NAMALWA (cell line): Measurements from ENCODE around the gene SOX11.

Experiments used
- DNase-seq: peaks from one replicate; pipeline ENCODE4 v3.0.0-alpha.2; 2015; ENCODE audit warnings: low spot score

SOX11 gene

DNA sequence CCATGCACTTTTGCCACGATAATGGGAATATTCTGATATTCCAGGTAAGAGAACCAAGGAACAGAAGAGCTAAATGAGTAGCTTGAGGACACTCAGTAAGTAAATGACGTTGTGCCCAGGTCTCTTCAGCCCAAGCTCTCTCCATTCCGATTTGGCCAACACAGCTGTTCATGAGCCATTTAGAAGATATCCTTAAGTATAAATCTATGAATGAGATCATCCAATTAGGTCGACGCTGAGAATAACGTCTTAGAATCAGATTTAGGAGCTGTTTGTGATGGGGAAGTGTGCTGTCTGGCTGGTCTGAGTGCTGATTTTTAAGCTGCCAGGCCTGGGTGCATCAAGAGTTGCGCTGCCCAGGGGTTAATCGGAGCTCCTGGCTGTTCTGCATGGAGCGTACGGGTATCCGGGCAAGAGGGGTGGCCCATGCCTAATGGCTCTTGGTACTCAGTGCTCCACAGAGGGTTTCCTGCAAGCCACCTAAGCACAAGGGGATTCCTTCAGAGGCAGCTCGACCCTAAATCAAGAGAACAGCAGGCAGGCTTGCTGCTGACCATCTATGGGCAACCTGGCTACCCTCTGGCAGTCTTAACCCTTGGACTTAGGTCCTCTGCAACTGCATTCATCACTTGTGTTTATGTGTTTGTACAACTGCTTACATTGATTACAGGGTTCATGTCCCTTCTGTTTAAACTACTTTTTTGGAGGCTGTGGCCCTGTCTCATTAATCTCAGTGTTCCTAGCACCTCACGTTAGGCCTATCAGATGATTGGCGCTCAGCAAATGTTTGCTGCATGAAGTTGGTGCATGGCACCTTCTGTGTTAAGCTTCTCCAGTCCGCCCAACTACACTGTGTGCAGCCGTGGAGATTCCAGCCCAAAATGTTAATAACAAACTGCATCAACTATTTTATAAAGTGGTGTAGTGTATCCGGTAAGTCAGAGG, 31.9 kb downstream of the SOX11 start:
- no peak for DNase-seq

DNA sequence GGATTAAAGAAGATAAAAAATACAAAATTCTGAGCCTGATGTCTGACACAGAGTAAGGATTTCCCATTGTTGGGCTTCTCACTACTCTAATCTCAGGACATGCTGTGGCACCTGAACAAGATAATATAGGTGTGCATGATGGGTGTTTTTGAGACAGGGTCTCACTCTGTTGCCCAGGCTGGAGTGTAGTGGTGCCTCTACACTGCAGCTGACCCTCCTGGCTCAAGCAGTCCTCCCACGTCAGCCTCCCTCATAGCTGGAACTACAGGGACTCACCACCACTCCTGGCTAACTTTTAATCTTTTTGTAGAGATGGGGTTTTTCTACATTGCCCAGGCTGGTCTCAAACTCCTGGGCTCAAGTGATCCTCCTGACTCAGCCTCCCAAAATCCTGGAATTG, 32.9 kb downstream of the SOX11 start:
- no peak for DNase-seq

DNA sequence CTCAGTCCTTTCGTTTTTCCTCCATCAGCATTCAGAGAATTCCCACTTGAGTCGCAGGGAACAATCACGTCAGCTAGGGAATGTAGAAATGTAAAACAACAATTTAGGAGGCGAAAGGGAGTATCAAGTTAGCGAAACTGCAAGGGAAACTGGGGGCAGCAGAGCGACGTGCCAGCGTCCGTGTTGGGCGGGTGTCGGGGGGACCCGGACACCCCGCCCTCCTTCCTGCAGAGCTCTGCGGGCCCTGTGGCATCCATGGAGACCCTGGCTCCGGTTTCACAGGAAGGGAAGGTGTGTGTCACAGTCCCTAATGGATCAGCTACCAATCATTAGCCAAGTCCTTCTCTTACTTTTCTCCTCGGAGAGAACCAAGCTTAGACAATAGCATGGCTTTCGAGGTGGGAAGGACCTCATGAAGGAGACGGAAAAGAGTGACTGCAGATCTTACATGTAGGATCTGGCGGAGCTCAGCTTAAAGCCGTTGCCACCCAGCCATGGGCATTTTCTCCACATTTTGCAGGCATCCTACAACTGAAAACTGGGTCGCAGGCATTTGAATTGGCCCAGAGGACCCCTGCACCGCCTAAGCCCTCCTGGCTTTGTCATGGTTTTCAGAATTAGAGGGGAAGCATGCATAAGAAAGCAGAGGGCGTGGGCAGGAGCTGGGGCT, 33.7 kb downstream of the SOX11 start:
- DNase-seq: no peak

DNA sequence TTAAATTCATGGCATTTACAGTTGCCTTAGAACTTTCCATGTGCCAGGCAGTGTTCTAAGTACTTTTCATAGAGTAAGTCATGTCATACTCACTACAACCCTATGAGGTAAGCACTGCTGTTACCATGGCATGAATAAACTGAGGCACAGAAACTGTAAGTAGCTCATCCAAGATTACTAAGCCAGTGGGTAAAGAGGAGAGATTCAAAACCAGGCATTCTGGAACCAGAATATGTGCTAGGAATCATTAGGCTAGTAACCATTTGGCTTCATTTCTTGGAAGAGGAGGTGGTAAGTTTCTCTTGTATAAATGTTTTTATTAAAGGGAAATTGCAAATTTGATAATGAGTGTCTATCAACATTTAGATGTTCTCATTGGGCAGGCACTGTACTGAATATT, 35.1 kb downstream of the SOX11 start:
- DNase-seq: no peak

DNA sequence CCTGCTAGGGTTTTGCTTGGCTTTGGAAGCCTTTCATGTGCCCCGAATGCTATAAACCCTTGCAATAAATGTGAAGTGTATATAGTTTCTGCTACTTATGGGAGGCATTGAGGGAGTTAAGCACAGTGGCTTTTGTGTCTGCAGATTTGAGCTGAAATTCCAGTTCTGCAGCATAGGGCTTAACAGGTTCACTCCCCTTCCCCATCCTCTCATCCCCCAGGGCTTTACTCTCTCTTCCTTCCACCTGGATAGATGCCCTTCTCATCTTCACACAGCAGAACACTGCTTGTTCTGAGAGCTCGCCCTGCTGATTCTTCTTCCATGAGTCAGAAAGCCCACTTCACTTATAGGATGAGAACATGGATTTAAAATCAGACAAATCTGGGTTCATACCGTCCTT, 37.2 kb downstream of the SOX11 start:
- no peak for DNase-seq

DNA sequence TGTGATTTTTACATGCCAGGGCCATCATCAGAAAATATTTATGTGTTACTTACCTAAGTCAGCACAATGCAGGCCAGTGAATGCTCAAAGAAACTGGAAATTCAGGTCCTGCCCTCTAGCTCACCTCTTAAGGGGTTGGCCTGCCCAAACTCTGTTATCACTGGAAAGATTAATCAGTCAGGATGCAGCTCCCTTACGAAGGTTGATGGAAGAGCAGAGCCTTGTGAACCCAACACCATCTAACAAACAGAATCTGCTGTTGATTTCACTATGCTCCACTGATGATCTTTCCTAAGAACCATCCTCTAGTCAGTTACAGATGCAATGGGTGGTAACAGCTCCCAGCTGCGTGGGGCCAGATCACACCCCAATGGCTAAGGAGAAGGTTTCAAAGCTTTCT, 38.2 kb downstream of the SOX11 start:
- DNase-seq: no peak

DNA sequence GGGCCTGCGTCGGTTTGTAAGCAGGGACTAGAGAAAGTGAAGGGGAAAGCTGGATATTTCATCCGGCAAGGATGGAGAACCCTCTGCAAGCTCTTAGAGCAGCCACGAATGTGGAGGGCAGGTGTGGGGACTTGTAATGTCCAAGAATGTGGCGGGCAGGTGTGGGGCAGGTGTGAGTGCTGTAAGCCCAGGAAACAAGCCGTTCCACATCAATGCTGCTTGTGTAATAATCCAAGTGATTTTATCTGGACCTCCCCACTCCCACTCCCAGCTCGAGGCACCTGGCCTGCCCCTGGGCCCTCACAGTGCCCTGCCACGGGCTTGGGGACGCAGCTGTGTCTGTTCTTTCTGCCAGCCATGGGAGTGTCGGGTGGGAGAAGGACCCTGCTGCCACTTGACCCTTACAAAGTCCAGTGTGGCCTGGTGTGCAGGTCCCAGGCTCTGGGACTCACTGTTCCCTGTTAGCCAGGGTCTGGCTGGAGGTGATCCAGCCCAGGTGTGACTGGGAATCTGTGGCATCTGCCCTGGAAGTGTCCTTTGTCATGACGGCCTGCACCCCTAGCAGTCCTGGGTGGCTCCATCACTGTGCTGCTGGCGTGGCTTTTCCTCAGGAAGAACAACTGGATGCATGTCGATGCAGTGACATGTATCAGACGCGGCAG, 42.8 kb downstream of the SOX11 start:
- no peak for DNase-seq

DNA sequence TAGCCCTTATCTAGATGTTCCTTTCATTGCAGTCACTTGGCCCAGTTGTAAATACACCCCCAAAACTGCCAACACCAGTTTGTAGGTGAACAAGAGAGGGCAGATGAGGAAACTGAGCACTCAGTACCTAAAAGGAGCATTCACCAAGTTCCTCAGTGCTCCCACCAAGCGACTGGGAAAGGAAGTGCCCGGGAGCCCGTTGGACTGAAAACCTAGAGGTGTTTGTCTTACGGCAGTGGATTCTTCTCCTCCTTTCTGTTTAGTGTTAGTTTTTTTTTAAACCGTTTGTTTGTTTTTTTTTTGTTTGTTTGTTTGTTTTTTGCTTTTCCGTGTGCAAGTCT, 43.3 kb downstream of the SOX11 start:
- no peak for DNase-seq

DNA sequence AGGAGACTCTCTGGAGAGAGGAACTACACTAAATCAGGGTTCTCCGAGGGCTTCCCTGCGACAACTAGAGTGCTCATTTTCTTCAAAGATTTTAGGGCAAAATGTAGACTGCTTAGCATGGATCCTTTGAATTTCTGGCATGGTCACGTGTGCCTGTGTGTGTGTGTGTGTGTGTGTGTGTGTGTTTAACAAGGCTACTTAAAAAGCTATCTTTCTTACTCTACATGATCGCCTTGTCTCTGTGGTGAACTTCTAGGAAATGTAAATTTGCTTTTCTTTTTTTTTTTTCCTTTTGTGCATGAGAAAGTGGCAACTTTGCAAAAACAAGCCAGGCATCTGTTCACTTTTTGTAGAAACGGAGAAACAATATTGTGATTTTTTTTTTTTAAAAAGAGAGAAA, 43.9 kb downstream of the SOX11 start:
- no peak for DNase-seq

DNA sequence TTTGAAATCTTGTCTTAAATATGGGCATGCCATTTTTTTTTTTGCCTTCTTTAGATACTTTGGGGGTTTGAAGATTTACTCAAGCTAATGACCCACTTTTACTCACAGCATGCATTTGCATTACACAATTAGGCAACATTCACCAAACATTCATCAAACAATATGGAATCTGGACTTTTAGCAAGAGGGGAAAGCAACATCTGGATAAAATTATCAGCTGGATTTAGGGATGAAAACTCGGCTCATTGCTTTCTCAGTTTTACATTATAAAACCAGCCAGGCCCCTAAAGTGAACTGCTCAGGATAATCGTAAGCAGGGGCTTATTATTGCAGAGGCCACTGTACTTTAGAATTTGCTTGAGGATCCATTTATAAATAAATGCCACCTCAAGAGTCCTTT, 44.7 kb downstream of the SOX11 start:
- DNase-seq: no peak

DNA sequence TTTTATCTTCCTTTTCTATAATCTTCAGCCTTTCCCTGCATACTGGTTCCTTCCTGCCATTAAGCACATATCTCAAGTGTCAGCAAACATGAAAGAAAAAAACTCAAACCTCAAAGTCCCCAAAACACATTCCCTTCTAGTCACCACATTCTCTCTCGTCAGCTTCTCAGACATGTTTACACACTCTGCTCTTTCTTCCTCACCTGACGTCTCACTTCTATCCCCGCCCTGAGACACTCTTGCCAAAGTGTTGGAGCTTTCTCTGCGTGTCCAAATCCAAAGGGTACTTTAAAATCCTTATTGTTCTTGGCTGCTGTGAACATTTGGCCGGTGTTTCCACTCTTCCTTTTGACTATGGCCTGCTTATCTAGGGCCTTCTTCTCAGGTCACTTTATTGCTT, 47.9 kb downstream of the SOX11 start:
- DNase-seq: no peak

DNA sequence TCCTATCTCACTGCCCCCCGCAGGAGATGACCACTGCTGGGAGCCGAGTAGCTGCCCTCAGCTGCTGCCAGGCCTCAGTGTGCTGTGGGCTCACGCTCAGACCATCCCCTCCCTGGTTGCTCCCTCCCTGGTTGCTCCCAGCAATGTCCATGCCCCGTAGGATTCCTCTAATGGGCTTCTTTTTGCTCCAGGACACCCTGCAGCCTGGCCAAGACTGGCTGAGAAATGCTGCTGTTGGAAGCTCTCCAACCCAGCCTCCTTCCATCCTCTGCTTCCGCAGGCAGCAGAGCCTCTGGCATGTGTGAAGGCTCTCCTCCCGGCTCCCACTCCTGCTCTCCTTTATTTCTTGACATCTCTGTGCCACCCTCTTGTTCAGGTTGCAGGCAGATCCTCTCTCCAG, 48.6 kb downstream of the SOX11 start:
- no peak for DNase-seq

DNA sequence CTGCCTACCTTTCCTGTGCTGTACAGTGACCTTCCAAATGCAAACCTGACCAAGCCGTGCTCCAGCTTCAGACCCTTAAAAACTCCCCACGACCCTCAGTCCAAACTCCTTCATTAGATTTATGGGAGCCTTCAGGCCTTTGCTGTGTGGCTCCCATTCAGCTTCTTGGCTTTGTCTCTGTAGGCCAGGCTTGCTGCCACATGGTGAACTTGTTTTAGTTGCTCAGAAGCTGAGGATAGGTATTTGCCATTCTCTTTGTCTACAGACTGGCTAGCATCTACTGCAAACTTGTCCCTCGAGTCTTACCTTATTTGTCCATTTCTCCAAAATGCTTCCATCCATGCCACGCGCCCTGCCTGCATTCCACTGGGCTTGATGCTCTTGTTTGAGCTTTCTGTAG, 49.1 kb downstream of the SOX11 start:
- DNase-seq: no peak

DNA sequence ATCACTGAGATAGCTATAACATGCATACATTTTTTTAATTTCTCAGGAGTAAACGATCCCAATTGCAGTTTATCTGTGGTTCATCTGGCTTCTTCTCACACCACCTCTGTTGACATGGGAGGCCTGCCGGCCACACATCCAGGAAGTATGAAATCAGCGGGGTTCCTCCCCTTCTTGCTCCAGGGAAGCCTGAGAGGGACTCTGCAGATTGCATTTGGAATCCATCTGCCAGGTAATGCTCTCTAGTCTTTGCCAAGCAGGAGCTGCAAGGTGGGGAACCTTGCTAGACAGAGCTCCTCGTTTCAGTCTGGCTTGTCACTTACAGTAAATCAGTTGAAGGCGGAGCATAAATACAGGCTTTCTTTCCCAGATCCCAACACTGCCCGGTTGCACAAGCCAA, 49.9 kb downstream of the SOX11 start:
- no peak for DNase-seq

DNA sequence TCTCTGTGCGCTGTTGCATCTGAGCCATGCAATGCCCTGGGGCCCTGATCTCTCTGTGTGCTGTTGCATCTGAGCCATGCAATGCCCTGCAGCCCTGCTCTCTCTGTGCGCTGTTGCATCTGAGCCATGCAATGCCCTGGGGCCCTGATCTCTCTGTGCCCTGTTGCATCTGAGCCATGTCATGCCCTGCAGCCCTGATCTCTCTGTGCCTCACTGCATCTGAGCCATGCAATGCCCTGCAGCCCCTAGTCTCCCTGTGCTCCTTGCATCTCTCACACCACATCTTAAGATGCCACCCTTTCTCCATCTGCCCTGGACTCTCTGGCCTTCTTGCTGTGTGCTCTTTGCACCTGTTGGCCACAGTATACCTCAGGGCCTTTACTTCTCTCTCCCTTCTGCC, 56.2 kb downstream of the SOX11 start:
- DNase-seq: no peak

DNA sequence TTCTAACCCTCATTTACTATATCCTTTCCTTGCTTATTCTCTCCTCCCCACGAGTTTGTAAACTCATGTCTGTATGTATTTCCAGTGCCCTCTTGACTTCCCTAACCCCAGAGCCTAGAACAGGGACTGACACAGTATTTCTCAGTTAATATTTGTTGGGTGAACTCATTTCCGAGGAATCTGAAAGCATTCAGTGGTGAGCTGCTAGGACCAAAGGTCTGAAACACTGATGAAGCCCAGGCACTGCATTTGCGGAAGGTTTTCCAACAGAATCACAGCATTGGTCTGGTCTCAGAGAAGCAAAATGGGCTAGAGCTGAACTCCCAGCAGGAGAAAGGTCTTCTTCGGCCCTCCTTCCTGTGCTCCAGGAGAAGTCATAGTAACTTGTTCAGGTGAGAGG, 56.8 kb downstream of the SOX11 start:
- DNase-seq: no peak

DNA sequence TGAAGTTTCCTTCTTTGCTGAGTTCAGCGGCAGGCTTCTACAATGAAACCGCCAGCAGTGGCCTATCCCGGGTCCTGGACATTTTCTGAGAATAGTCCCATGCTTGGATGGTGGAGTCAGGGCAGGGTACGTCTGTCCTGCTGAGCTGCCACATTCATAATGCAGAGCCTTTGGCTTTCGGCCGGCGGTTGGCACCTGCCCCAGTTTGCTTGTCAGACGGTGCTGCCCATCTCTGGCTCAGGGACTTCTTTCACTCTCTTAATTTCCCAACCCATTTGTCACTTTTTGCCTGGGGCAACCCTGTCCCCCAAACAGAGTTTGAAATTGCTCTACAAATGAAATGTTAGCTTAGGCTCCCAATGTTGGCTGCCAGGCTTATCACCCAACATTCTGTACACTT, 57.2 kb downstream of the SOX11 start:
- no peak for DNase-seq
